Nephron (organoid): ENCODE results near the gene WHRN.

ENCODE experiments used
- H3K27ac Mint-ChIP-seq, 3 experiments: 2 replicates each; pipeline ENCODE4 v1.8.0; 2020; ENCODE audit warnings: mixed read lengths in 3 of 3, mild to moderate bottlenecking in 2 of 3, moderate library complexity in 1 of 3
- H3K27me3 Mint-ChIP-seq: 2 replicates; pipeline ENCODE4 v1.8.0; 2021; ENCODE audit warnings: low read depth, mild to moderate bottlenecking, moderate library complexity, mixed read lengths
- H3K36me3 Mint-ChIP-seq: 2 replicates; pipeline ENCODE4 v1.8.0; 2020; ENCODE audit warnings: low read depth, mixed read lengths
- H3K4me1 Mint-ChIP-seq: 2 replicates; pipeline ENCODE4 v1.8.0; 2020; ENCODE audit warnings: mixed read lengths
- H3K4me3 Mint-ChIP-seq, 3 experiments: 2 replicates each; pipeline ENCODE4 v1.8.0; 2020; ENCODE audit warnings: mild to moderate bottlenecking in 3 of 3, mixed read lengths in 3 of 3, moderate library complexity in 2 of 3
- H3K9me3 Mint-ChIP-seq: 2 replicates; pipeline ENCODE4 v1.8.0; 2020; ENCODE audit warnings: mixed read lengths
- TF ChIP-seq, protein P1 (sequence below), 3 experiments: fragments of 200-600 bp; sonication (generic); IDR thresholded peaks; one replicate each; pipeline ENCODE4 v1.5.0; 2021; ENCODE audit warnings: antibody characterized with exemption in 3 of 3; ENCODE audit not compliant: unreplicated experiment in 3 of 3

The WHRN gene

DNA sequence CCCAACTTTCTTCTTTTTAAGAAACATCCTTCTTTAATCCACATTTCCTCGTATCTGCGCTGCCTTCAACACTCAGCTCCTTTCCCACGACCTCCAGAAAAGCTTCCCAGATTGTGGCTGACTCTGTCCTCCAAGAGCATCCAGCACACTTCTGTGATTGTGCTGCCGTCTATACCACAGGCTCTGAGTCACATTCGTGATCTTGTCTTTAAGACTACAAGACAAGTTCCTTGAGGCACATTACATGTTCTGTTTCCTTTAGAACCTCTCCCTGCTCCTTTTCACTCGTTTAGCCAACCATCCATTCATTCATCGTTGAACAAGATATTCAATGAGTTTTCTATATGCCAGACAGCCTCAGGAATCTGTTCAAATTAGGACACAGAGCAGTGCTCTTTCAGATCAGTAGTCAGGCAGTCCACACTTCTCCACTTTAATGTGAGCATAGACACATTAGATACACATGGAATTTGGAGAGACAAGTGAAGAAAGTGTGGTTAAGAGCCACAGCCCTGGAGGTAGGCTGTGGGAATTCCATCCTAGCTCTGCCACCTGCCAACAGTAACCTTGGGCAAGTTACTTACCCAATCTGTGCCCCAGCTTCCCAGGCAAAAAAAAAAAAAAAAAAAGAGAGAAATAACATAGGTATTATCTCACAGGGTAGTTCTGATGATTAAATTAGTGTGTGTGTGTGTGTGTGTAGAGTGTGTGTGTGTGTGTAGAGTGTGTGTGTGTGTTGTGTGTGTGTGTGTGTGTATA is 18.9 kb downstream of the WHRN start:
- H3K9me3 Mint-ChIP-seq: no peaks in the 10 kb centered on the region
- H3K27ac Mint-ChIP-seq: no peak overlapping the region
- no peak overlapping the region for H3K4me3 Mint-ChIP-seq
- H3K36me3 Mint-ChIP-seq: peaks cover 6% of the 10 kb centered on the region
- TF ChIP-seq, protein P1, sequence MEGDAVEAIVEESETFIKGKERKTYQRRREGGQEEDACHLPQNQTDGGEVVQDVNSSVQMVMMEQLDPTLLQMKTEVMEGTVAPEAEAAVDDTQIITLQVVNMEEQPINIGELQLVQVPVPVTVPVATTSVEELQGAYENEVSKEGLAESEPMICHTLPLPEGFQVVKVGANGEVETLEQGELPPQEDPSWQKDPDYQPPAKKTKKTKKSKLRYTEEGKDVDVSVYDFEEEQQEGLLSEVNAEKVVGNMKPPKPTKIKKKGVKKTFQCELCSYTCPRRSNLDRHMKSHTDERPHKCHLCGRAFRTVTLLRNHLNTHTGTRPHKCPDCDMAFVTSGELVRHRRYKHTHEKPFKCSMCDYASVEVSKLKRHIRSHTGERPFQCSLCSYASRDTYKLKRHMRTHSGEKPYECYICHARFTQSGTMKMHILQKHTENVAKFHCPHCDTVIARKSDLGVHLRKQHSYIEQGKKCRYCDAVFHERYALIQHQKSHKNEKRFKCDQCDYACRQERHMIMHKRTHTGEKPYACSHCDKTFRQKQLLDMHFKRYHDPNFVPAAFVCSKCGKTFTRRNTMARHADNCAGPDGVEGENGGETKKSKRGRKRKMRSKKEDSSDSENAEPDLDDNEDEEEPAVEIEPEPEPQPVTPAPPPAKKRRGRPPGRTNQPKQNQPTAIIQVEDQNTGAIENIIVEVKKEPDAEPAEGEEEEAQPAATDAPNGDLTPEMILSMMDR (IDR thresholded peaks at IDR 0.05; ENCODE audit: unreplicated experiment in 3 of 3): no peak
- no peaks in the 10 kb centered on the region for H3K27me3 Mint-ChIP-seq
- peaks cover 10% of the 10 kb centered on the region for H3K4me1 Mint-ChIP-seq

DNA sequence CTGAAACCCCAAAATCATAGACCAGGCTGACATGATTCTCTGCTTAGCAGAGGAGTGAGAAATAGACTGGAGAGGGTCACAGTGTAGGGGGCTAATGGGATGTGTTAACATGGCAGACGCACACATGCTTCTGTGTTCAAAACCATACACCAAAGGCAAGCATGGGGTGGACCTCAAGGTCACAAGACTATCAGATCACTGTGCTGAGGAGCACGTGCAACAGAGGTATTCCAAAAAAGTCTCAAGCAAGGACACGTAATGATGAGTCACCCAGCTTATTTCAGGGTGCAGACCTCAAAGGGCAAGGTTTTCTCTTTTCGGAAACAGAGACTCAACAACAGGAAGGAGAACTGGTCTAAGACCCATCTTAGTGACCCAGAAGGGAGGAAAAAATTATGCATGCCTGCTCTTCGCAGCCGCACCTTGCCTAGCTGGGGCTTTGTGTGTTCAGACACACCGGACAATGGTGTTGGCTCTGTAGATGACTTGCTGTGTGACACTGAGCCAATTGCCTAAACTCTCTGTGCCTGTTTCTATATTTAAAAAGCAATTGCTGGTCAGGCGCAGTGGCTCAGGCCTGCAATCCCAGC is 20.3 kb downstream of the WHRN start:
- H3K4me1 Mint-ChIP-seq: peaks cover 24% of the 10 kb centered on the region
- H3K27ac Mint-ChIP-seq: no peak overlapping the region
- no peaks in the 10 kb centered on the region for H3K27me3 Mint-ChIP-seq
- H3K36me3 Mint-ChIP-seq: peaks cover 6% of the 10 kb centered on the region
- TF ChIP-seq, protein P1 (IDR thresholded peaks at IDR 0.05; ENCODE audit: unreplicated experiment in 3 of 3): no peak
- H3K9me3 Mint-ChIP-seq: no peaks in the 10 kb centered on the region
- no peak overlapping the region for H3K4me3 Mint-ChIP-seq

DNA sequence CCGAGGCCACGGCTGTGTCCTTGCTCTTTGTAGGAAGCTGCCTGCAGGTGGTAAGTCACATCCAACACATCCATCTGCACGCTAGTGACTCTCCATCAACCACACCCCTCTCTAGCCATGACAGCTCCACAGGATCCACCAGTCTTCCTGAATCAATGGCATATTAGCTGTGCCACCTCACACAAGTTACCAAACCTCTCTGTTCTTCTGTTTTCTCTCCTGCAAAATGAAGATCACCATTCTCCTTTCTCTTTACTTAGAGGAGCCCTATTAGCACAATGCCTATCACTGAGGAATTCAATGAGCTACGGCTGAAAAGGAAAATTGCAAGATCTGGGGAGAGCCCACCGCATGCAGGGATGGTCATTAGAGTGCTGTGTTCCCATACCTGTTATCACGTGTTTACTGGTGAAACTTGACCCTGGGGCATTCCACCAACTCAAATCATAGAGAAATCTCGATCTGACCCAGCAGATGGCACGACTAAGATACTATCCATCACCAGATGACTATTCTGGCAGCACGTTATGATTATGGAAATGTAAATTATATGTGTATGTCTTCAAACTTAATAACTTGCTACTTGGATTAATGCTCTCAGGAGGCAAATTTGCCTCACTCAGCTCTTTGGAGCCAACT is 20.9 kb downstream of the WHRN start:
- TF ChIP-seq, protein P1 (IDR thresholded peaks at IDR 0.05; ENCODE audit: unreplicated experiment in 3 of 3): no peak
- Mint-ChIP-seq H3K4me3 (no peak overlapping the region), H3K36me3 (peaks cover 6% of the 10 kb centered on the region), H3K27ac (no peak overlapping the region), H3K27me3 (no peaks in the 10 kb centered on the region), H3K4me1 (peaks cover 26% of the 10 kb centered on the region), H3K9me3 (no peaks in the 10 kb centered on the region)

DNA sequence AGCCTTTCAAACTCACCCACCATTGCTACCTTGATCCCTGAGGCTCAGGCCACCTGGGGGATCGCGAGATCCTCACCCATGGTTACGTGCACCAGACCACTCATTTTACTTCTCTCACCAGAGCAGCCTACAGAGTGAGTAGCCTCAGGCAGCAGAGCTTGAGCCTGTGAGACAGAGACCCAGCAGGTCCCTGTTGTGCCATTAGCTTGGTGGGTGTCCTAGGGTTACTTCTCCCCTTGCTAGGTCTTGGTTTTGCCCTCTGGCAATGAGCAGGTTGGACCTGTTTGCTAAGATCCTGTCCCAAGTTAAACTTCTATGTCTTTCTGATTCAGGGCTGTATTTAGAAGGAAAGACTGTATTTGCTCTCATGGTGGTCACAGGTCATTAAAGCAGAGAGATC is 21.8 kb downstream of the WHRN start:
- H3K36me3 Mint-ChIP-seq: peaks cover 6% of the 10 kb centered on the region
- H3K9me3 Mint-ChIP-seq: no peaks in the 10 kb centered on the region
- H3K27ac Mint-ChIP-seq: peak overlapping the region in 1 of 3 experiments; percentile 43
- TF ChIP-seq, protein P1 (IDR thresholded peaks at IDR 0.05; ENCODE audit: unreplicated experiment in 3 of 3): no peak
- no peak overlapping the region for H3K4me3 Mint-ChIP-seq
- H3K27me3 Mint-ChIP-seq: no peaks in the 10 kb centered on the region
- H3K4me1 Mint-ChIP-seq: peaks cover 34% of the 10 kb centered on the region

DNA sequence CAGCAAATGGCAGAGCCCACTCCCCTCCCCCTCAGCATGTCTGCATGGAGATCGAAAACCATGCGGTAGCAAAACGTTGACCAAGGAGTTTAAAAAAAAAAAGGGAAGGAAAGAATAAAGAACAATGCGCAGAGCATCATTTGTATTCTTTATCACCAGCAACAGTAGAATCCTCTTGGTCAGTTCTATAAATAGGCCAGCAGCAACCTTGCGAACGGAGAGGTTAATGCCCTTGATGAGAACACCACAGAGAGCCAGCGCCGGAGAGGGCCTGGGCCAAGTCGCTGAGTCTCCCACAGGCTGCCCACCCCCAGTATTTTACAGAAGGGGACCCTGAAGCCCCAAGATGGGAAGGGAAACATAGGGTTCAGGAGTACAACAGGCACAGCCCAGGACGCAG is 22.7 kb downstream of the WHRN start:
- Mint-ChIP-seq H3K4me1 (peaks cover 34% of the 10 kb centered on the region), H3K4me3 (no peak overlapping the region), H3K27ac (peak overlapping the region in 1 of 3 experiments; percentile 42), H3K27me3 (no peaks in the 10 kb centered on the region), H3K9me3 (no peaks in the 10 kb centered on the region), H3K36me3 (peaks cover 6% of the 10 kb centered on the region)
- TF ChIP-seq, protein P1 (IDR thresholded peaks at IDR 0.05; ENCODE audit: unreplicated experiment in 3 of 3): no peak
